GM12878 (cell line): ENCODE measurements around the gene HMOX1.
"Not testable (repeated sequence)": the region's sequence is repeated elsewhere in the genome, so short reads cannot be mapped to it uniquely, and the experiment has no call there.

ENCODE experiments used
- CBX5 ChIP-seq: sonication (generic); IDR thresholded peaks from 2 replicates; pipeline ENCODE4 v1.6.1; 2016; ENCODE audit warnings: low read depth, moderate library complexity, mild to moderate bottlenecking, inconsistent platforms
- EZH2 ChIP-seq: IDR thresholded peaks from 2 replicates; pipeline ENCODE4 v1.6.1; 2012; ENCODE audit warnings: low read depth, mild to moderate bottlenecking, control low read depth, inconsistent platforms, low read length, borderline replicate concordance; ENCODE audit not compliant: control insufficient read depth
- PAX8 ChIP-seq: fragments of 450-650 bp; IDR thresholded peaks from 2 replicates; pipeline ENCODE4 v1.6.1; 2017; ENCODE audit warnings: mild to moderate bottlenecking, moderate library complexity
- POLR2A ChIP-seq: IDR thresholded peaks from 2 replicates; pipeline ENCODE4 v1.6.1; 2011; ENCODE audit warnings: low read depth, mild to moderate bottlenecking, low read length
- SP1 ChIP-seq: IDR thresholded peaks from one replicate; pipeline ENCODE4 v1.6.1; 2011; ENCODE audit warnings: low read depth, low read length
- WRNIP1 ChIP-seq: IDR thresholded peaks from 2 replicates; pipeline ENCODE4 v1.6.1; 2011; ENCODE audit warnings: low read depth, low read length, improper control_type of control experiment, borderline replicate concordance
- TF ChIP-seq, protein P1 (sequence below): IDR thresholded peaks from 2 replicates; pipeline ENCODE4 v1.6.1; 2012; ENCODE audit warnings: low read depth, low read length, improper control_type of control experiment
- TF ChIP-seq, protein P2 (sequence below), 3 experiments: IDR thresholded peaks in 2 of 3; conservative IDR thresholded peaks in 1 of 3; 2 replicates each; pipeline ENCODE4 v1.5.1; 2011; ENCODE audit warnings: low read depth in 3 of 3, low read length in 3 of 3, mild to moderate bottlenecking in 3 of 3, control low read depth in 2 of 3, moderate library complexity in 2 of 3, inconsistent platforms in 1 of 3, mixed read lengths in 1 of 3; ENCODE audit not compliant: control insufficient read depth in 2 of 3, insufficient read depth in 1 of 3; ENCODE audit errors: extremely low read depth in 1 of 3

DNA sequence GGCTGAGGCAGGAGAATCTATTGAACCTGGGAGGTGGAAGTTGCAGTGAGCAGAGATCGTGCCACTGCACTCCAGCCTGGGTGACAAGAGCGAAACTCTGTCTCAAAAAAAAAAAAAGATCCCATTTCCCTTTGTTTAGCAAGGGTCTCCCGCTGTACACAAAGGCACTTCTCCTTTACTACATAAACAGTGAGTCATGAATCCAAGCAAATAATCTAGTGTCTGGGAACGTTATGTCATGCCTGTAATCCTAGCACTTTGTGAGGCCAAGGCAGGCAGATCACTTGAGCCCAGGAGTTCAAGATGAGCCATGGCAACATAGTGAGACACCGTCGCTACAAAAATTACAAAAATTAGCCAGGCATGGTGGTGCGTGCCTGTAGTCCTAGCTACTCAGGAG lies 16.7 kb upstream of the HMOX1 start:
- TF ChIP-seq, protein P1, sequence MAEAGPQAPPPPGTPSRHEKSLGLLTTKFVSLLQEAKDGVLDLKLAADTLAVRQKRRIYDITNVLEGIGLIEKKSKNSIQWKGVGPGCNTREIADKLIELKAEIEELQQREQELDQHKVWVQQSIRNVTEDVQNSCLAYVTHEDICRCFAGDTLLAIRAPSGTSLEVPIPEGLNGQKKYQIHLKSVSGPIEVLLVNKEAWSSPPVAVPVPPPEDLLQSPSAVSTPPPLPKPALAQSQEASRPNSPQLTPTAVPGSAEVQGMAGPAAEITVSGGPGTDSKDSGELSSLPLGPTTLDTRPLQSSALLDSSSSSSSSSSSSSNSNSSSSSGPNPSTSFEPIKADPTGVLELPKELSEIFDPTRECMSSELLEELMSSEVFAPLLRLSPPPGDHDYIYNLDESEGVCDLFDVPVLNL, result not testable (repeated sequence)
- TF ChIP-seq POLR2A, SP1, WRNIP1, PAX8, CBX5, EZH2: not testable (repeated sequence)
- TF ChIP-seq, protein P2, sequence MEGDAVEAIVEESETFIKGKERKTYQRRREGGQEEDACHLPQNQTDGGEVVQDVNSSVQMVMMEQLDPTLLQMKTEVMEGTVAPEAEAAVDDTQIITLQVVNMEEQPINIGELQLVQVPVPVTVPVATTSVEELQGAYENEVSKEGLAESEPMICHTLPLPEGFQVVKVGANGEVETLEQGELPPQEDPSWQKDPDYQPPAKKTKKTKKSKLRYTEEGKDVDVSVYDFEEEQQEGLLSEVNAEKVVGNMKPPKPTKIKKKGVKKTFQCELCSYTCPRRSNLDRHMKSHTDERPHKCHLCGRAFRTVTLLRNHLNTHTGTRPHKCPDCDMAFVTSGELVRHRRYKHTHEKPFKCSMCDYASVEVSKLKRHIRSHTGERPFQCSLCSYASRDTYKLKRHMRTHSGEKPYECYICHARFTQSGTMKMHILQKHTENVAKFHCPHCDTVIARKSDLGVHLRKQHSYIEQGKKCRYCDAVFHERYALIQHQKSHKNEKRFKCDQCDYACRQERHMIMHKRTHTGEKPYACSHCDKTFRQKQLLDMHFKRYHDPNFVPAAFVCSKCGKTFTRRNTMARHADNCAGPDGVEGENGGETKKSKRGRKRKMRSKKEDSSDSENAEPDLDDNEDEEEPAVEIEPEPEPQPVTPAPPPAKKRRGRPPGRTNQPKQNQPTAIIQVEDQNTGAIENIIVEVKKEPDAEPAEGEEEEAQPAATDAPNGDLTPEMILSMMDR (IDR thresholded peaks at IDR 0.05 in 2 of 3, conservative IDR thresholded peaks at IDR 0.05 in 1 of 3; ENCODE audit: control insufficient read depth in 2 of 3, extremely low read depth in 1 of 3, insufficient read depth in 1 of 3, low read depth in 3 of 3, low read length in 3 of 3), result not testable (repeated sequence)
